Mucosa of descending colon (tissue), 3 donors: ENCODE measurements around the gene GMPPB. TPM values are rescaled to one million over a fixed set of nuclear protein-coding genes. Genes with fewer than 3 reads are reported as not detected.

Source experiments
- ATAC-seq: fragments of 200-7000 bp; cut with Tn5 transposase; one replicate; pipeline ENCODE4 v1.9.1; 2020; ENCODE audit warnings: mild to moderate bottlenecking, moderate library complexity
- DNase-seq, 3 donors: peaks; one replicate each; pipeline ENCODE4 v3.0.0-alpha.2; 2020
- H3K36me3 ChIP-seq: fragments of 200-600 bp; one replicate; pipeline ENCODE4 v1.8.0; 2021; ENCODE audit warnings: low read depth, mild to moderate bottlenecking
- H3K4me1 ChIP-seq: fragments of 200-600 bp; one replicate; pipeline ENCODE4 v1.8.0; 2021; ENCODE audit warnings: low read depth, mild to moderate bottlenecking
- H3K4me3 ChIP-seq: fragments of 200-600 bp; one replicate; pipeline ENCODE4 v1.8.0; 2021; ENCODE audit warnings: mild to moderate bottlenecking
- H3K9me3 ChIP-seq: fragments of 200-600 bp; one replicate; pipeline ENCODE4 v1.8.0; 2021; ENCODE audit warnings: mild to moderate bottlenecking
- intact Hi-C, 2 donors: fragments of 100-400 bp; cut with DNase I in 1 of 2; cut with micrococcal nuclease in 1 of 2; formaldehyde crosslinking; loops; one replicate each; pipeline versions ENCODE4 v1.11.0 to v1.11.1; 2022; cut with DNase I, micrococcal nuclease
- total RNA-seq, 3 donors: library from RNA; stranded (reverse); fragmentation: NEBNext Ultra II Directional in 2 of 3; extraction: Animal tissue kit (Norgen Biotek cat#: 25700) in 2 of 3; gene quantifications; one replicate each; pipeline versions ENCODE4 v1.2.1 to v1.2.4, GENCODE V29; 2021 to 2023
- TF ChIP-seq, protein P1 (sequence below): fragments of 200-600 bp; IDR thresholded peaks from one replicate; pipeline ENCODE4 v1.8.0; 2022; ENCODE audit warnings: antibody characterized with exemption, mild to moderate bottlenecking
- donor health status: DM: no; HTN: no; CAD: no; lungs with moderate emphysema.
- donor health status: DM: no; HTN: no; CAD: no.
- donor health status: DM: no; HTN: yes; CAD: no.

Gene GMPPB
- total RNA-seq, 3 donors from 2014 or later, result 36.0 to 60.5 (median 47.4) TPM

GRCh38 chr3:49670940-49671290, 52.8 kb downstream of the GMPPB start:
- H3K4me1 ChIP-seq, result peaks cover 13% of the 10 kb centered on the region
- intact Hi-C loops, result loop anchor here in 1 of 2 donors (5.0 kb wide), 1 partner anchor 129 kb away; no protein-coding TSS in a partner anchor
- no peak overlapping the region for H3K4me3 ChIP-seq
- no peak for DNase-seq
- no peaks in the 10 kb centered on the region for H3K36me3 ChIP-seq
- H3K9me3 ChIP-seq, result no peaks in the 10 kb centered on the region
- TF ChIP-seq, protein P1, sequence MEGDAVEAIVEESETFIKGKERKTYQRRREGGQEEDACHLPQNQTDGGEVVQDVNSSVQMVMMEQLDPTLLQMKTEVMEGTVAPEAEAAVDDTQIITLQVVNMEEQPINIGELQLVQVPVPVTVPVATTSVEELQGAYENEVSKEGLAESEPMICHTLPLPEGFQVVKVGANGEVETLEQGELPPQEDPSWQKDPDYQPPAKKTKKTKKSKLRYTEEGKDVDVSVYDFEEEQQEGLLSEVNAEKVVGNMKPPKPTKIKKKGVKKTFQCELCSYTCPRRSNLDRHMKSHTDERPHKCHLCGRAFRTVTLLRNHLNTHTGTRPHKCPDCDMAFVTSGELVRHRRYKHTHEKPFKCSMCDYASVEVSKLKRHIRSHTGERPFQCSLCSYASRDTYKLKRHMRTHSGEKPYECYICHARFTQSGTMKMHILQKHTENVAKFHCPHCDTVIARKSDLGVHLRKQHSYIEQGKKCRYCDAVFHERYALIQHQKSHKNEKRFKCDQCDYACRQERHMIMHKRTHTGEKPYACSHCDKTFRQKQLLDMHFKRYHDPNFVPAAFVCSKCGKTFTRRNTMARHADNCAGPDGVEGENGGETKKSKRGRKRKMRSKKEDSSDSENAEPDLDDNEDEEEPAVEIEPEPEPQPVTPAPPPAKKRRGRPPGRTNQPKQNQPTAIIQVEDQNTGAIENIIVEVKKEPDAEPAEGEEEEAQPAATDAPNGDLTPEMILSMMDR, result no peak
- ATAC-seq, result no peak

Other genes with a start within 250 kb of the GMPPB start
- 1 to 10 TPM in 1 of 3 donors, under 1 TPM in 2; 0.17 to 1.2 (median 0.36) TPM for gene BSN, start 169.5 kb downstream of the GMPPB start, total RNA-seq
- gene APEH, start 49.6 kb downstream of the GMPPB start, total RNA-seq, result 100 to 1,000 TPM; 110 to 176 (median 142) TPM
- 10 to 100 TPM; 16.8 to 55.9 (median 18.8) TPM for gene MST1, start 34.5 kb downstream of the GMPPB start, total RNA-seq
- gene RNF123, start 34.4 kb downstream of the GMPPB start, total RNA-seq, result 10 to 100 TPM; 45.5 to 58.1 (median 51.0) TPM
- gene AMIGO3, start 4.3 kb downstream of the GMPPB start, total RNA-seq, result not detected
- 10 to 100 TPM; 33.1 to 52.5 (median 39.5) TPM for gene IP6K1, start 62.6 kb upstream of the GMPPB start, total RNA-seq
- under 1 TPM in 1 of 3 donors, not detected in 2; 0.38 TPM for gene CDHR4, start 75.9 kb upstream of the GMPPB start, total RNA-seq
- 1 to 10 TPM in 2 of 3 donors, under 1 TPM in 1; 0.58 to 2.8 (median 1.6) TPM for gene INKA1, start 79.3 kb upstream of the GMPPB start, total RNA-seq
- 100 to 1,000 TPM in 2 of 3 donors, 10 to 100 TPM in 1; 90.3 to 192 (median 139) TPM for gene UBA7, start 90.0 kb upstream of the GMPPB start, total RNA-seq
- 1 to 10 TPM; 2.6 to 5.4 (median 4.0) TPM for gene TRAIP, start 132.6 kb upstream of the GMPPB start, total RNA-seq
- not detected for gene CAMKV, start 146.0 kb upstream of the GMPPB start, total RNA-seq
- gene MST1R, start 179.9 kb upstream of the GMPPB start, total RNA-seq, result 100 to 1,000 TPM in 2 of 3 donors, 10 to 100 TPM in 1; 76.2 to 153 (median 124) TPM
- gene MON1A, start 205.9 kb upstream of the GMPPB start, total RNA-seq, result 10 to 100 TPM in 1 of 3 donors, 1 to 10 TPM in 2; 6.9 to 13.3 (median 7.9) TPM
- gene RBM6, start 216.2 kb upstream of the GMPPB start, total RNA-seq, result 100 to 1,000 TPM in 2 of 3 donors, 10 to 100 TPM in 1; 75.6 to 124 (median 112) TPM